ENCODE measurements around the gene CRYBG1. TPM values are rescaled to one million over a fixed set of nuclear protein-coding genes. Genes with fewer than 3 reads are reported as not detected.

The CRYBG1 gene
- total RNA-seq, 3 donors from 2014 or later: 26.6 to 93.0 (median 86.4) TPM

DNA sequence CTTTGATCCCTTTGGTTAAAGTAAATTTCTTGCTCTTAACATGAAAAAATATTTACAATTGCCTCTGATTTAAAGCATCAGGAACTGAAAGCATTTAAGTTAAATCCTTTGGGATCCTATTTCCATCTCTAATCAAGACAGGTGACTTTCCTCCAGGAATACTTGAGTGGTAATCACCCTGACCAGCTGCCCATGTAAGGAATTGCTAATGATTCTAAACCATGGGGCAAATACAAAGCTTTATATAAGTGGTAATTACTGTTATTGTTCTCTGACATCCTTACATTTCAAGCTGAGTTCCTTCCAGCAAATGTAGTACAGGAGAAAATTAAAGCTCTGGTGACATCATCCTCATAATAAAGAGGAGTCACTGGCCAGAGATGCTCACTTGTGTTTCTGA is 100.6 kb downstream of the CRYBG1 start:
- no peak overlapping the region for H3K4me3 ChIP-seq
- intact Hi-C loops (cut with DNase I, micrococcal nuclease): no loop called here
- no peaks in the 10 kb centered on the region for H3K36me3 ChIP-seq (ENCODE audit: low read depth)
- DNase-seq: no peak
- TF ChIP-seq, protein P1, sequence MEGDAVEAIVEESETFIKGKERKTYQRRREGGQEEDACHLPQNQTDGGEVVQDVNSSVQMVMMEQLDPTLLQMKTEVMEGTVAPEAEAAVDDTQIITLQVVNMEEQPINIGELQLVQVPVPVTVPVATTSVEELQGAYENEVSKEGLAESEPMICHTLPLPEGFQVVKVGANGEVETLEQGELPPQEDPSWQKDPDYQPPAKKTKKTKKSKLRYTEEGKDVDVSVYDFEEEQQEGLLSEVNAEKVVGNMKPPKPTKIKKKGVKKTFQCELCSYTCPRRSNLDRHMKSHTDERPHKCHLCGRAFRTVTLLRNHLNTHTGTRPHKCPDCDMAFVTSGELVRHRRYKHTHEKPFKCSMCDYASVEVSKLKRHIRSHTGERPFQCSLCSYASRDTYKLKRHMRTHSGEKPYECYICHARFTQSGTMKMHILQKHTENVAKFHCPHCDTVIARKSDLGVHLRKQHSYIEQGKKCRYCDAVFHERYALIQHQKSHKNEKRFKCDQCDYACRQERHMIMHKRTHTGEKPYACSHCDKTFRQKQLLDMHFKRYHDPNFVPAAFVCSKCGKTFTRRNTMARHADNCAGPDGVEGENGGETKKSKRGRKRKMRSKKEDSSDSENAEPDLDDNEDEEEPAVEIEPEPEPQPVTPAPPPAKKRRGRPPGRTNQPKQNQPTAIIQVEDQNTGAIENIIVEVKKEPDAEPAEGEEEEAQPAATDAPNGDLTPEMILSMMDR (IDR thresholded peaks at IDR 0.05): no peak
- ATAC-seq: no peak
- peaks cover 7% of the 10 kb centered on the region for H3K4me1 ChIP-seq (ENCODE audit: low read depth)
- H3K9me3 ChIP-seq: no peaks in the 10 kb centered on the region

DNA sequence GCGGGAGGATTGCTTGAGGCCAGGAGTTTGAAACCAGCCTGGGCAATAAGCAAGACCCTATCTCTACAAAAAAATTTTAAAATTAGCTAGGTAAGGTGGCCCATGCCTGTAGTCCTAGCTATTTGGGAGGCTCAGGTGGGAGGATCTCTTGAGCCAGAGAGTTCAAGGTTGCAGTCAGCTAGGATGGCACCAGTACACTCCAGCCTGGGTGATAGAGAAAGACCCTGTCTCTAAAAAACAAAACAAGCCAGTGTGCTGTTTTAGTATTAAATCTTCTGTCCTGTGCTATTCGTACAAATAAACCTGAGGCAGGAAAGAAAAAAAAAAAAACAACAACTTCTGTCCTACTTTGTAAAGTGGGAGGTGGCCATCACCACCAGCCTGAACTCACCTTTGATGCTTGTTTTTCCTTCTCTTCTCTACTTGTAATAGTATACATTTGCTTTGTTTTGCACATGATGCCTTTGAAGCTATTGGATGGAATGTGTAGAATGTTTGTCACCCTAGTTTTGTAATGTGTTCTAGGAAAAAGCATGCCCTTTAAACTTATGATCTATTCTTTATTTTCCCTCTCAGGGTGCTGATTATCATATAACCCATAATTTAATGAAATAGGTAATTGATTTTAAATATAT is 102.5 kb downstream of the CRYBG1 start:
- DNase-seq (no peak), ATAC-seq (no peak)
- TF ChIP-seq, protein P1 (IDR thresholded peaks at IDR 0.05): no peak

DNA sequence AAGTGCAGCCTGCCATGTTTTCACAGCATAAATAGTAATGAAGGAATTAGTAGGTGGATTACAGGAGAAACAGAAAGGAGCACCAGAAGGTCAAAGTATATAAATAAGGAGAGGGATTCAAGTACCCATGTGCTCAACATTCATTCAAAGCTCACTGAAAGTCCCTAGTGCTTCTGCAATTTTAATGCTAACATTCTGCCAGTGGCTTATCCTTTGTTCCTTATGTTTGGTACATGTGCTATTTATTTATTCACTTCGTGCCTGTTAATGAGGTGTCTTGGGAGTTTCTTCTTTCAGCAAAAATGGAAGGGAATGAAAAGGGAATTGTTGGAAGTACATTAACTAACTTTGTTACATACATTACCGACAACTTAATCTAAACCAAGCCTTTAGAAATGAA is 105.7 kb downstream of the CRYBG1 start:
- intact Hi-C loops (cut with DNase I, micrococcal nuclease): no loop called here
- Histone ChIP-seq H3K4me1 (ENCODE audit: low read depth) (peaks cover 8% of the 10 kb centered on the region), H3K36me3 (ENCODE audit: low read depth) (no peaks in the 10 kb centered on the region), H3K9me3 (no peaks in the 10 kb centered on the region), H3K4me3 (no peak overlapping the region)
- no peak for DNase-seq
- TF ChIP-seq, protein P1 (IDR thresholded peaks at IDR 0.05): no peak
- no peak for ATAC-seq

More for the DNA sequence above, 102.5 kb downstream of the CRYBG1 start:
- intact Hi-C loops (cut with DNase I, micrococcal nuclease): no loop called here
- H3K4me1 ChIP-seq (ENCODE audit: low read depth): peaks cover 7% of the 10 kb centered on the region
- H3K4me3 ChIP-seq: no peak overlapping the region
- no peaks in the 10 kb centered on the region for H3K36me3 ChIP-seq (ENCODE audit: low read depth)
- no peaks in the 10 kb centered on the region for H3K9me3 ChIP-seq

DNA sequence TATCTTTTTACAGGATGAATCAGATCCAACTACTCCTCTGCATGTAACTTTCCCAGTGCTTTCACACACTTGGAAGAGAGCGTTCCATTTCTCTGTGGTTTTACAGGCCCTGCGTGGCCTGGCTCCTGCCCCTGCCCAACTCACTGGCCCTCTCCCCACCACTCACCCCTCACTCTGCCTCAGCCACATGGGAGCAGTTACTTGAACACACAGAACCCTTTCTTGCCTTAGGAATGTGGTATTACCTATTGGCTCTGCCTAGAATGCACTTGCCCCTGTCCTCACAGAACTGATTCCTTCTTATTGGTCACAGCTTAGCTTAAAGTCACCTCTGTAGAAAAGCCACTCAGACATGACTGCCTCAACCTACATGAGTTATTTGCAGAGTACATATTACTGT is 108.4 kb downstream of the CRYBG1 start:
- TF ChIP-seq, protein P1 (IDR thresholded peaks at IDR 0.05): no peak
- ATAC-seq (no peak), DNase-seq (no peak)
- H3K9me3 ChIP-seq: no peaks in the 10 kb centered on the region
- no peak overlapping the region for H3K4me3 ChIP-seq
- peaks cover 8% of the 10 kb centered on the region for H3K4me1 ChIP-seq (ENCODE audit: low read depth)
- intact Hi-C loops (cut with DNase I, micrococcal nuclease): no loop called here
- no peaks in the 10 kb centered on the region for H3K36me3 ChIP-seq (ENCODE audit: low read depth)

DNA sequence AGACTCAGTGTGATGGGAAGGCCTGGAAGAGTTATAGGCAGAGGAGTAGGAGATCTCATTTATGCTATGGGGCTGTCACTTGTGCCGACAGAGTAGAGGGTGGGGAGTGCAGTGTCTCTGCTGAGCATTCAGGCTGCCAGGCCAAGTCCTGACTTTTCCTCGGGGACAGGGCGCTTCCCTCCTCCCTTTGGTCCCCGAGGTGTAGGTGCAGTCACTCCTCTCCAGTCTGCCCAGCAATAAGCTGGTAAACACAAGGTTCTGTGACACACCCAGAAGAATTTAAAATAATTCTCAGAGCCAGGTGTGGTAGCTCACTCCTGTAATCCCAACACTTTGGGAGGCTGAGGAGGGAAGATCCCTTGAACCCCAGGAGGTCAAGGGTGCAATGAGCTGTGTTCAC is 109.4 kb downstream of the CRYBG1 start:
- Histone ChIP-seq H3K36me3 (ENCODE audit: low read depth) (no peaks in the 10 kb centered on the region), H3K9me3 (no peaks in the 10 kb centered on the region), H3K4me3 (no peak overlapping the region), H3K4me1 (ENCODE audit: low read depth) (peaks cover 8% of the 10 kb centered on the region)
- ATAC-seq (peak; percentile 91), DNase-seq (peak in 2 of 3 donors; percentile 41 to 53)
- intact Hi-C loops (cut with DNase I, micrococcal nuclease): no loop called here
- TF ChIP-seq, protein P1 (IDR thresholded peaks at IDR 0.05): no peak

DNA sequence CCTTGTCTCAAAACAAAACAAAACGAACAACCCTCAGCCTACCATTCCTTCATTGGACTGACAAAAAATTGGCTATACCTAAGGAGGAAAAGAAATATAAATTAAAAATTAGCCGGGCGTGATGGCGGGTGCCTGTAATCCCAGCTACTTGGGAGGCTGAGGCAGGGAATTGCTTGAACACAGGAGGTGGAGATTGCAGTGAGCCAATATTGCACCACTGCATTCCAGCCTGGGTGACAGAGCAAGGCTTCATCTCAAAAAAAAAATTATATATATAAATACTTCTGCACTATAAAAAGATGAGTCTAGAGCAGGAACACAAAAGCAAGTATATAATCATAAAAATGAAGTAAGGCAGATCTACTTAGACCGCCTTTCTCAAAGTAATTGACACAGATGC is 109.8 kb downstream of the CRYBG1 start:
- ATAC-seq: peak; percentile 24
- intact Hi-C loops (cut with DNase I, micrococcal nuclease): no loop called here
- H3K4me3 ChIP-seq: no peak overlapping the region
- H3K4me1 ChIP-seq (ENCODE audit: low read depth): peaks cover 8% of the 10 kb centered on the region
- TF ChIP-seq, protein P1 (IDR thresholded peaks at IDR 0.05): no peak
- H3K9me3 ChIP-seq: no peaks in the 10 kb centered on the region
- DNase-seq: no peak
- H3K36me3 ChIP-seq (ENCODE audit: low read depth): no peaks in the 10 kb centered on the region

Measured in mucosa of descending colon (tissue), 3 donors.